Progenitor cell of endocrine pancreas (in vitro differentiated cells): ENCODE measurements around the gene UFD1. TPM values are rescaled to one million over a fixed set of nuclear protein-coding genes. Genes with fewer than 3 reads are reported as not detected.

Source experiments
- DNase-seq: peaks from one replicate; pipeline ENCODE4 v3.0.0; 2021; ENCODE audit warnings: low spot score; ENCODE audit not compliant: unreplicated experiment
- H3K27ac Mint-ChIP-seq: 2 replicates; pipeline ENCODE4 v1.8.0; 2021; ENCODE audit warnings: mild to moderate bottlenecking, moderate library complexity, mixed read lengths
- H3K27me3 Mint-ChIP-seq: 2 replicates; pipeline ENCODE4 v1.8.0; 2021; ENCODE audit warnings: mixed read lengths
- H3K36me3 Mint-ChIP-seq: 2 replicates; pipeline ENCODE4 v1.8.0; 2022; ENCODE audit warnings: mixed read lengths; ENCODE audit not compliant: insufficient read depth
- H3K4me1 Mint-ChIP-seq: 2 replicates; pipeline ENCODE4 v1.8.0; 2021; ENCODE audit warnings: low read depth, mixed read lengths
- H3K4me3 Mint-ChIP-seq: 2 replicates; pipeline ENCODE4 v1.8.0; 2021; ENCODE audit warnings: low read depth, mild to moderate bottlenecking, moderate library complexity, mixed read lengths
- H3K9me3 Mint-ChIP-seq: 2 replicates; pipeline ENCODE4 v1.8.0; 2021; ENCODE audit warnings: low read depth, mixed read lengths
- CTCF ChIP-seq: fragments of 200-600 bp; sonication (generic); IDR thresholded peaks from one replicate; pipeline ENCODE4 v1.5.0; 2021; ENCODE audit warnings: antibody characterized with exemption, mild to moderate bottlenecking; ENCODE audit not compliant: unreplicated experiment
- total RNA-seq: library from RNA; stranded (reverse); gene quantifications from 2 replicates; pipeline ENCODE4 v1.2.1, GENCODE V29; 2021

UFD1 gene
- total RNA-seq, 1 donor from 2014 or later = 55.3 TPM

GRCh38 chr22:19407649-19408606 lies 71.1 kb downstream of the UFD1 start:
- H3K36me3 Mint-ChIP-seq = peaks cover 9% of the 10 kb centered on the region
- no peak overlapping the region for H3K27ac Mint-ChIP-seq
- no peaks in the 10 kb centered on the region for H3K9me3 Mint-ChIP-seq
- H3K4me1 Mint-ChIP-seq = no peaks in the 10 kb centered on the region
- no peak for DNase-seq
- TF ChIP-seq CTCF = no peak
- H3K27me3 Mint-ChIP-seq = no peaks in the 10 kb centered on the region
- H3K4me3 Mint-ChIP-seq = no peak overlapping the region

GRCh38 chr22:19406846-19407245 lies 72.1 kb downstream of the UFD1 start:
- no peak for TF ChIP-seq CTCF
- Mint-ChIP-seq H3K9me3 (no peaks in the 10 kb centered on the region), H3K4me3 (no peak overlapping the region), H3K27ac (no peak overlapping the region), H3K27me3 (no peaks in the 10 kb centered on the region), H3K36me3 (peaks cover 9% of the 10 kb centered on the region), H3K4me1 (no peaks in the 10 kb centered on the region)
- DNase-seq = no peak

- H3K27me3 Mint-ChIP-seq = no peaks in the 10 kb centered on the region
- no peak overlapping the region for H3K4me3 Mint-ChIP-seq
- no peaks in the 10 kb centered on the region for H3K9me3 Mint-ChIP-seq
- DNase-seq = no peak
- peaks cover 9% of the 10 kb centered on the region for H3K36me3 Mint-ChIP-seq
- H3K27ac Mint-ChIP-seq = no peak overlapping the region
- H3K4me1 Mint-ChIP-seq = no peaks in the 10 kb centered on the region
- no peak for TF ChIP-seq CTCF
Measured at GRCh38 chr22:19406281-19406811, 72.6 kb downstream of the UFD1 start.

GRCh38 chr22:19405652-19406051 lies 73.3 kb downstream of the UFD1 start:
- H3K36me3 Mint-ChIP-seq = peaks cover 11% of the 10 kb centered on the region
- no peak overlapping the region for H3K27ac Mint-ChIP-seq
- no peak for DNase-seq
- H3K4me3 Mint-ChIP-seq = no peak overlapping the region
- no peak for TF ChIP-seq CTCF
- H3K9me3 Mint-ChIP-seq = no peaks in the 10 kb centered on the region
- H3K27me3 Mint-ChIP-seq = no peaks in the 10 kb centered on the region
- no peaks in the 10 kb centered on the region for H3K4me1 Mint-ChIP-seq

GRCh38 chr22:19405133-19405532 lies 73.9 kb downstream of the UFD1 start:
- H3K36me3 Mint-ChIP-seq = peaks cover 11% of the 10 kb centered on the region
- H3K27ac Mint-ChIP-seq = peak overlapping the region; percentile 42
- no peak for DNase-seq
- no peak for TF ChIP-seq CTCF
- H3K4me3 Mint-ChIP-seq = no peak overlapping the region
- no peaks in the 10 kb centered on the region for H3K27me3 Mint-ChIP-seq
- H3K4me1 Mint-ChIP-seq = no peaks in the 10 kb centered on the region
- no peaks in the 10 kb centered on the region for H3K9me3 Mint-ChIP-seq
